HFF-Myc (cell line): ENCODE measurements around the gene PTPRE.

Source experiments
- DNase-seq: peaks from one replicate; pipeline ENCODE4 v3.0.0-alpha.2; 2011; ENCODE audit warnings: low read depth; ENCODE audit errors: extremely low read depth
- H3K4me3 ChIP-seq: replicated peaks from 2 replicates; pipeline ENCODE4 v1.5.1; 2011; ENCODE audit warnings: low read depth, mild to moderate bottlenecking, control low read depth, low read length
- TF ChIP-seq, protein P1 (sequence below): IDR thresholded peaks from 2 replicates; pipeline ENCODE4 v1.5.1; 2012; ENCODE audit warnings: mild to moderate bottlenecking, low read depth, low read length, control low read depth; ENCODE audit errors: missing control alignments

Gene PTPRE

GRCh38 chr10:127942811-127943210, 35.9 kb downstream of the PTPRE start:
- TF ChIP-seq, protein P1, sequence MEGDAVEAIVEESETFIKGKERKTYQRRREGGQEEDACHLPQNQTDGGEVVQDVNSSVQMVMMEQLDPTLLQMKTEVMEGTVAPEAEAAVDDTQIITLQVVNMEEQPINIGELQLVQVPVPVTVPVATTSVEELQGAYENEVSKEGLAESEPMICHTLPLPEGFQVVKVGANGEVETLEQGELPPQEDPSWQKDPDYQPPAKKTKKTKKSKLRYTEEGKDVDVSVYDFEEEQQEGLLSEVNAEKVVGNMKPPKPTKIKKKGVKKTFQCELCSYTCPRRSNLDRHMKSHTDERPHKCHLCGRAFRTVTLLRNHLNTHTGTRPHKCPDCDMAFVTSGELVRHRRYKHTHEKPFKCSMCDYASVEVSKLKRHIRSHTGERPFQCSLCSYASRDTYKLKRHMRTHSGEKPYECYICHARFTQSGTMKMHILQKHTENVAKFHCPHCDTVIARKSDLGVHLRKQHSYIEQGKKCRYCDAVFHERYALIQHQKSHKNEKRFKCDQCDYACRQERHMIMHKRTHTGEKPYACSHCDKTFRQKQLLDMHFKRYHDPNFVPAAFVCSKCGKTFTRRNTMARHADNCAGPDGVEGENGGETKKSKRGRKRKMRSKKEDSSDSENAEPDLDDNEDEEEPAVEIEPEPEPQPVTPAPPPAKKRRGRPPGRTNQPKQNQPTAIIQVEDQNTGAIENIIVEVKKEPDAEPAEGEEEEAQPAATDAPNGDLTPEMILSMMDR: no peak

DNA sequence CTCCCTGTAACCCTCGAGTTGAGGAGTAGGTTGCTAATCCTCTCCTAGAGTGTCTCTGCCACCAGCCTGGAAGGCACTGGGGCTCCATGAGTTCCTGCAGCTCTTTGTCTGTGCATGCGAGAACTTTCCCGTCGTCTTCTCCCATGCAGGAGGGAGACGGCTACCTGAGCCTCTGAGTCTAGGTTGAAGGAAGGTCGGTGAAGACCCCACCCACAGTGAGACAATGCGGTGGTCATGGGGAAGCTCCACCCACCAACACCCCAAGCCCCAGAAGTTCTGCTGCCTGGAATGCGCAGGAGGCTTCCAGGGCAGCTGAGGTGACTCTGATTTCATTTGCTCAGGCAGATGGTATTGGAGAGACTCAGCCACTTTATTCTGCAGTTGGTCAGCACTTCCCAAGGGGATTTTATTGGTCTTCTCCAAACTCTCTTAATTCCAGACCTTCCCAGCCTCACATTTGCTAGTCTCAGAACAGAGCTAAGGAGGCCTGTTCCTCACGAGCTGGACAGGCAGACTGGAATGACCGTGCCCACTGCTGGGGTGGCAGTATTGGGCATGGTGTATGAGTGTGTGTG, 36.5 kb downstream of the PTPRE start:
- no peak for DNase-seq
- H3K4me3 ChIP-seq: no peak overlapping the region
- TF ChIP-seq, protein P1: no peak

More at GRCh38 chr10:127942811-127943210, 35.9 kb downstream of the PTPRE start:
- H3K4me3 ChIP-seq: no peak overlapping the region
- DNase-seq: peak; percentile 2

- no peak overlapping the region for H3K4me3 ChIP-seq
- TF ChIP-seq, protein P1: no peak
- no peak for DNase-seq
These were observed 37.4 kb downstream of the PTPRE start for GRCh38 chr10:127944256-127944655.

DNA sequence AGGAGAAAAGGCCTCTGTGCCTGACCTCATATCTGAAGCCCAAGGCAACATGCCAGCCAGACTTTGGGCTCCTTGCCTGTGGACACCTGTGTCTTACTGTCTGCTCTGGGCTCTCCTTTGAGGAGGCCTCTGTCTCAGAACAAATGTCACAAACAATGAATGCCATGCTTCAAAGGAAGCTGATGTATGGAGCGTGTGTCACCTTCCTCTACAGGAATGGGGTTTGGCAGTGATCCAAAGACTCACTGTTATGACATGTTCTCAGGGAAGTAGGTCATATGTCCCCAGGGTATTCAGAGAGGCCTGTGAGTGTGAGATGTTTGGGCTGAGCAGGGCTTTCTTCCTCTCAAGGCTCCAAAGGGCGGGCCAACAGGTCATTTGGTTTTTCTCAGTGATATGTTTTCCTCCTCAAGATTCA, 38.4 kb downstream of the PTPRE start:
- TF ChIP-seq, protein P1: no peak

DNA sequence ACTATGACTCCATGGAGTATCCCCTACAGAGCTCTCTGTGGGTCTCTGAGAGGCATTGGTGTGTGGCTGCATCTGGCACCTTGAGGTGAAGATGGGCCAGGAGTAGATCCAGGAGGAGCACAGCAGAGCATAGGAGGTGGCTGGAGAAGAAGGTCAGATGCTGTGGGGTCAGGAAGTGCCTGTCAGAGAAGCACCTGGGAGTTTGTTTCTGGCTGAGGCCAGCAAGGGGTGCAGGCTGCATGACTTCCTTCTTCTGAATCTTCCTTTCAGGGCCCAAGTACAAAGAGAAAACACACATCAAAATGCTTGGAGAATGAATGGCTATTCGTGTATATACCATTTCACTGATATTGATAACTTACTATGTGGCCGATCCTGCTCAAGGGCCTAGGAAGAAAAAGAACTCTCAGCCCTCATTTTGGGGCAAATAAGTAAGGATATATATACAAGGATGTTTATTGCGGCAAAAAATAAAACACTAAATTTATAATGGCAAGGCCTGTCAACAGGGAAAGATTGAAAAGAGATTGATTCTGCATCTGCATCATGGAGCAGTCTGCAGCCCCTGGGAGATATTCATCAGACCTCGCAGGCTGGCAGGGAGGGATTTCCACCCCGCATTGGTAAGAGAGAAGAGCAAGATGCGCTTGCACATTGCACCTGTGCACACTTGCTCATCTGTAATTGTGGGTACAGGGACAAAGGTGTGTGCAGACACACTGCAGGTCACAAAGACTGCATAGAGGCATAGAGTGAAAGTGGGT, 39.2 kb downstream of the PTPRE start:
- H3K4me3 ChIP-seq: no peak overlapping the region
- DNase-seq: no peak
- TF ChIP-seq, protein P1: no peak

More for the DNA sequence above, 38.4 kb downstream of the PTPRE start:
- no peak overlapping the region for H3K4me3 ChIP-seq
- DNase-seq: peak; percentile 4

DNA sequence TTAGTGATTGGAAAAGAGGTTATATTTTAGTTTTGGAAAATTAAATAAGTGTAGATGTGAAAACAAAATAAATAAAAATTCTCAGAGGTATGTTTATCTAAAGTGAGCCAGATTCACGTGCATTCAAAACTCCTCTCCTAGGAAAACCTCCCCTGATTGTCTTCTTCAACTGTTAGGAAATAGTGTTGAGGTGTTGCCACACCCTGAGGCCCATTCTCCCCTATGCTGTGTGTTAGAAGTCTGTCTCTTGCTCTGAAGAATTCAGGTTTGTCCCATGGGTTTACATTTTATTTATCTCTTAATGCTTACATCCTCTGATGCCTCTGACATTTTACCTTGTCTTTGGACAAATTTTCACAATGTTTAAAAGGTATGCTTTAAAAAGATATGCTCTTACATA, 40.3 kb downstream of the PTPRE start:
- H3K4me3 ChIP-seq: no peak overlapping the region
- TF ChIP-seq, protein P1: no peak
- no peak for DNase-seq

DNA sequence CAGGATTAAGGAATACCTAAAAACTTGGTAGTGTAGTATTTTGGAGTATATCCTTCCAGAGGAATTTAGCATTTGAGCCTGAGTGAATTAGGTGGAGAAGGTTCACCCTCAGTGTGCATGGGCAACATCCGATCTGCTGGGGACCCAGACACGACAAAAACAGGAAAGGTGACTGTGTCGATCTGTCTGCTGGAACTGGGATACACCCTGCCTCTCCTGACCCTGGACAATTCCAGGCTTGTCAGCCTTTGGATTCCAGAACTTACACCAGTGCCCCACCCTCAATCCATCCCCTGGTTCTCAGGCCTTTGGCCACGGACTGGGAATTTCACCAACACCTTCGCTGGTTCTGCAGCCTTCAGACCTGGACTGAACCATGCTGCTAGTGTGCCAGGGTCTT, 41.9 kb downstream of the PTPRE start:
- TF ChIP-seq, protein P1: no peak
- DNase-seq: no peak
- no peak overlapping the region for H3K4me3 ChIP-seq
